Measurements from ENCODE around the gene COL4A2. TPM values are rescaled to one million over a fixed set of nuclear protein-coding genes. Genes with fewer than 3 reads are reported as not detected.

COL4A2 gene
- total RNA-seq, 8 experiments from 2014 or later, result 3.5 to 379 (median 30.2) TPM

- Histone ChIP-seq H3K4me1 (replicated peaks in 1 of 2) (peaks cover 9 to 10% of the 10 kb centered on the region in 2 donors), H3K4me3 (no peak overlapping the region), H3K27ac (no peak overlapping the region)
- in situ Hi-C loops (cut with MboI; ENCODE audit: low pct_unique_long_range_greater_than_20kb in 2 of 9, low sequenced_read_pairs in 9 of 9, unreplicated experiment in 9 of 9), result no loop called here
- no peak for ATAC-seq (replicated peaks in 6 of 8)
- WGBS, 10 experiments, result 80 to 95% (median 80%) methylated on average over 1 to 7 of the region's 17 CpGs; no CpG with 5 or more reads in 5 of the 10 experiments
Observed at GRCh38 chr13:110512198-110512740, 205.2 kb downstream of the COL4A2 start.

- H3K27ac ChIP-seq, result no peak overlapping the region
- H3K4me1 ChIP-seq (replicated peaks in 1 of 2), result no peaks in the 10 kb centered on the region
- in situ Hi-C loops (cut with MboI; ENCODE audit: low pct_unique_long_range_greater_than_20kb in 2 of 9, low sequenced_read_pairs in 9 of 9, unreplicated experiment in 9 of 9), result no loop called here
- no peak for ATAC-seq (replicated peaks in 6 of 8)
- 56 to 100% (median 86%) methylated on average over 1 to 4 of the region's 12 CpGs; no CpG with 5 or more reads in 4 of the 10 experiments for WGBS, 10 experiments
- H3K4me3 ChIP-seq, result no peak overlapping the region
Observed at GRCh38 chr13:110516500-110516899, 209.4 kb downstream of the COL4A2 start.

- peak in 1 of 8 experiments; percentile 40 for ATAC-seq (replicated peaks in 6 of 8)
- Histone ChIP-seq H3K4me3 (no peak overlapping the region), H3K4me1 (replicated peaks in 1 of 2) (no peaks in the 10 kb centered on the region), H3K27ac (no peak overlapping the region)
- WGBS, 10 experiments, result 20 to 87% (median 60%) methylated on average over 1 to 5 of the region's 7 CpGs; no CpG with 5 or more reads in 5 of the 10 experiments
- in situ Hi-C loops (cut with MboI; ENCODE audit: low pct_unique_long_range_greater_than_20kb in 2 of 9, low sequenced_read_pairs in 9 of 9, unreplicated experiment in 9 of 9), result no loop called here
Observed at GRCh38 chr13:110517505-110518225, 210.6 kb downstream of the COL4A2 start.

DNA sequence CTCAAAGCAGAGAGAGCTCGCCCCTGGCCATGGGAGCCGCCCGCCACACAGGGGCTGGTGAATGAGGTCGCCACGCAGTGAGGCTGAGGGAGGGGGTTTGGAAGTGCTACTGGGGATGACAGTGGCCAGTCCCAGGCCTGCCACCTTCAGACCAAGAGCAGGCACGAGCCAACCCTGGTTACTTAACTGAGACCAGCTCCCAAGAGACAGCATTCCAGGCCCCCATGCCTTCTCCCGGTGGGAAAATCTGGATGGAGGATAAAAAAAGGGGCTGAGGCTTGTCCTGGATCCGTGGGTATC is 211.1 kb downstream of the COL4A2 start:
- Histone ChIP-seq H3K4me3 (no peak overlapping the region), H3K4me1 (replicated peaks in 1 of 2) (no peaks in the 10 kb centered on the region), H3K27ac (no peak overlapping the region)
- ATAC-seq (replicated peaks in 6 of 8), result peak in 1 of 8 experiments; percentile 6
- in situ Hi-C loops (cut with MboI; ENCODE audit: low pct_unique_long_range_greater_than_20kb in 2 of 9, low sequenced_read_pairs in 9 of 9, unreplicated experiment in 9 of 9), result no loop called here
- WGBS, 10 experiments, result 70 to 71% methylated on average over 6 of the region's 8 CpGs; no CpG with 5 or more reads in 8 of the 10 experiments

DNA sequence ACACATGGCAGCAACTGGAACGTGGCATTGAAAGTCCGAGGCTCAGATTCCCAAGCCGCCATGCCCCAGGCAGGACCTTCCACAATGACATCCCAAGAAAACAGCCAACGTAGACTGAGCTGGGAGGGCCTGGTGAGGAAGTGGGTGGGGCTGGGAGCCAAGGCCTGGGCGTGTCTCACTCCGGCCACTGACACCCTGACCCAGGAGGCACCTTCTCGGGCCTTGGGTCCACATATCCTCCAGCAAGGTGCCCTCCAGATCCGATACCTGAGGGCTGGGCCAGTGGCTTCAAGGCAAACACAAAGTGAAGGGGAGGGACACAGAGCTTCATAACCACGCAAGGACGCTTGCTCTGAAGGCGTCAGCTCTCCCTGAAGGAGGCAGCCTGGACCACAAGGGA is 211.5 kb downstream of the COL4A2 start:
- in situ Hi-C loops (cut with MboI; ENCODE audit: low pct_unique_long_range_greater_than_20kb in 2 of 9, low sequenced_read_pairs in 9 of 9, unreplicated experiment in 9 of 9), result no loop called here
- WGBS, 10 experiments, result 60 to 100% (median 82%) methylated on average over 1 to 4 of the region's 11 CpGs; no CpG with 5 or more reads in 5 of the 10 experiments
- Histone ChIP-seq H3K4me3 (no peak overlapping the region), H3K27ac (no peak overlapping the region), H3K4me1 (replicated peaks in 1 of 2) (no peaks in the 10 kb centered on the region)
- peak in 2 of 8 experiments; percentile 6 to 66 for ATAC-seq (replicated peaks in 6 of 8)

DNA sequence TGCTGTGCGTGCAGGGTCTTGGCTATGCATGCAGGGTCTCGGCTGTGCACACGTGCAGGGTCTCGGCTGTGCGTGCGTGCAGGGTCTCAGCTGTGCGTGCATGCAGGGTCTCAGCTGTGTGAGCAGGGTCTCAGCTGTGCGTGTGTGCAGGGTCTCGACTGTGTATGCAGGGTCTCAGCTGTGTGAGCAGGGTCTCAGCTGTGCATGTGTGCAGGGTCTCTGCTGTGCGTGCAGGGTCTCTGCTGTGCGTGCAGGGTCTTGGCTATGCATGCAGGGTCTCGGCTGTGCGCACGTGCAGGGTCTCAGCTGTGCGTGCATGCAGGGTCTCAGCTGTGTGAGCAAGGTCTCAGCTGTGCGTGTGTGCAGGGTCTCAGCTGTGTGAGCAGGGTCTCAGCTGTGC is 212.0 kb downstream of the COL4A2 start:
- 97 to 100% (median 100%) methylated on average over 1 to 6 of the region's 16 CpGs; no CpG with 5 or more reads in 7 of the 10 experiments for WGBS, 10 experiments
- in situ Hi-C loops (cut with MboI; ENCODE audit: low pct_unique_long_range_greater_than_20kb in 2 of 9, low sequenced_read_pairs in 9 of 9, unreplicated experiment in 9 of 9), result no loop called here
- no peak overlapping the region for H3K27ac ChIP-seq
- no peaks in the 10 kb centered on the region for H3K4me1 ChIP-seq (replicated peaks in 1 of 2)
- no peak overlapping the region for H3K4me3 ChIP-seq
- ATAC-seq (replicated peaks in 6 of 8), result no peak

- no peak for ATAC-seq (replicated peaks in 6 of 8)
- Histone ChIP-seq H3K4me1 (replicated peaks in 1 of 2) (no peaks in the 10 kb centered on the region), H3K4me3 (no peak overlapping the region), H3K27ac (no peak overlapping the region)
- 77 to 80% methylated on average over 2 to 4 of the region's 7 CpGs; no CpG with 5 or more reads in 8 of the 10 experiments for WGBS, 10 experiments
- in situ Hi-C loops (cut with MboI; ENCODE audit: low pct_unique_long_range_greater_than_20kb in 2 of 9, low sequenced_read_pairs in 9 of 9, unreplicated experiment in 9 of 9), result no loop called here
Observed at GRCh38 chr13:110519506-110519905, 212.4 kb downstream of the COL4A2 start.

DNA sequence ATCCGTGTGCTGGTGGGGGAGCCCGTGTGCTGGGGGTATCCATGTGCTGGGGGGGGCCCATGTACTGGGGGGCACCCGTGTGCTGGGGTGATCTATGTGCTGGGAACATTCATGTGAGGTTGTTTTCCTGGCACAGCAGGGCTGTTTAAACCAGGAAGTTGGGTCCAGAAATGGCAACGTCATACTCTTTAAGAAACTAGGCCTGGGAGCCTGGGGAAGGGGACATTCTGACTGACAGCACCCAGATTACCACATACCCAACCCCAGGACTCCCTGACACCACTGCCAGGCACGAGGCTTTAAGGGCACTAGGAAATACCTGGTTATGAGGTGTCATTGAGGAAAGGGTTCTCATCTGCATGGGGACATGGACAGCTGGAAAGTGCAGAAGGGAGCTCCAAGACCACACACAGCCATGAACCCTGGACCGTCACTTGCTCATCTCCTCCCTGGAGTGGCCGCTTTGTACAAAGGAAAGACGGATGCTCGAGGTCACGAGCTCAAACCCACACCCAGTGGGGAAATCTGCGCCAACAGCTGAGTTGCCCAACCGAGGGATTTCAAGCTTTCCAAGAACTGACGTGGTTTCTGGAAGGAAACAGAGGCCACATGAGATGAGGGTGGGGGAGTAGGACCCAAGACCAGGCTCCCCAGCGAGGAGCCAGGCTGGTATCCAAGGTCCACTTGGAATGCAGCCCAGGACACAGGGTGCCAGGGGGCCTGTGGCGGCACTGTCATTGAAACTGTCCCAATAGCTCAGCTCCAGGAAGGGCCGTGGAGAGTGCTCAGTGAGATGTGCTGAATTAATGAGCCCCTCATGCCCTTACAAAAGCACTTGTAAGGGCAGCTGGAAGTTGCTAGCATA is 213.6 kb downstream of the COL4A2 start:
- WGBS, 10 experiments, result 17 to 100% (median 71%) methylated on average over 1 to 3 of the region's 16 CpGs; no CpG with 5 or more reads in 4 of the 10 experiments
- peak in 7 of 8 experiments; percentile 32 to 84 (median 47) for ATAC-seq (replicated peaks in 6 of 8)
- Histone ChIP-seq H3K27ac (no peak overlapping the region), H3K4me3 (no peak overlapping the region), H3K4me1 (replicated peaks in 1 of 2) (no peaks in the 10 kb centered on the region)
- in situ Hi-C loops (cut with MboI; ENCODE audit: low pct_unique_long_range_greater_than_20kb in 2 of 9, low sequenced_read_pairs in 9 of 9, unreplicated experiment in 9 of 9), result no loop called here

GRCh38 chr13:110521296-110521680 is 214.2 kb downstream of the COL4A2 start:
- WGBS, 10 experiments, result 21 to 93% (median 58%) methylated on average over 2 to 9 of the region's 10 CpGs; no CpG with 5 or more reads in 3 of the 10 experiments
- peak in 2 of 8 experiments; percentile 20 to 28 for ATAC-seq (replicated peaks in 6 of 8)

GRCh38 chr13:110521946-110522345 is 214.9 kb downstream of the COL4A2 start:
- 69 to 100% (median 100%) methylated on average over 1 to 4 of the region's 7 CpGs; no CpG with 5 or more reads in 4 of the 10 experiments for WGBS, 10 experiments
- in situ Hi-C loops (cut with MboI; ENCODE audit: low pct_unique_long_range_greater_than_20kb in 2 of 9, low sequenced_read_pairs in 9 of 9, unreplicated experiment in 9 of 9), result no loop called here
- H3K27ac ChIP-seq, result no peak overlapping the region
- H3K4me3 ChIP-seq, result no peak overlapping the region
- no peaks in the 10 kb centered on the region for H3K4me1 ChIP-seq (replicated peaks in 1 of 2)
- no peak for ATAC-seq (replicated peaks in 6 of 8)

More at GRCh38 chr13:110521296-110521680, 214.2 kb downstream of the COL4A2 start:
- no peak overlapping the region for H3K4me3 ChIP-seq
- H3K4me1 ChIP-seq (replicated peaks in 1 of 2), result no peaks in the 10 kb centered on the region
- in situ Hi-C loops (cut with MboI; ENCODE audit: low pct_unique_long_range_greater_than_20kb in 2 of 9, low sequenced_read_pairs in 9 of 9, unreplicated experiment in 9 of 9), result no loop called here
- no peak overlapping the region for H3K27ac ChIP-seq

DNA sequence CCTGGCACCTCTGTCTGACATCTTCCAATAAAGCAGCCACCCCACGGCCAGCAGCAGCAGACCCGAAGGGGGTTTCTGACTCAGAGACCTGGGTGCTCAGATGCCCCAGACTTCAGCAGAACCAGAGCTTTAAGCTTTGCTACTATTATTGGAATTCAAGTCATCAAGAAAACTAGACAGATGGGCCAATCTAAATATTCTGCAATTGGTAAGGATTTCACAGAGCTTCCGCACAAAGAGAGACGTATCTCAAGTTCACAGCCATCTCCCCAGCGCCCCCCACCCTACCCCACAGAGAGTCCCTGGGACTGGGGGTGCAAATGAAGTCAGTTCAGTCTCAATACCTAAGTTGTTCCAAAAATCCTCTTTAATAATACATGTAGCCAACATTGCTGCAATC is 215.6 kb downstream of the COL4A2 start:
- ATAC-seq (replicated peaks in 6 of 8), result no peak
- in situ Hi-C loops (cut with MboI; ENCODE audit: low pct_unique_long_range_greater_than_20kb in 2 of 9, low sequenced_read_pairs in 9 of 9, unreplicated experiment in 9 of 9), result no loop called here
- WGBS, 10 experiments, result 80 to 100% (median 92%) methylated on average over 1 to 4 of the region's 5 CpGs; no CpG with 5 or more reads in 3 of the 10 experiments

DNA sequence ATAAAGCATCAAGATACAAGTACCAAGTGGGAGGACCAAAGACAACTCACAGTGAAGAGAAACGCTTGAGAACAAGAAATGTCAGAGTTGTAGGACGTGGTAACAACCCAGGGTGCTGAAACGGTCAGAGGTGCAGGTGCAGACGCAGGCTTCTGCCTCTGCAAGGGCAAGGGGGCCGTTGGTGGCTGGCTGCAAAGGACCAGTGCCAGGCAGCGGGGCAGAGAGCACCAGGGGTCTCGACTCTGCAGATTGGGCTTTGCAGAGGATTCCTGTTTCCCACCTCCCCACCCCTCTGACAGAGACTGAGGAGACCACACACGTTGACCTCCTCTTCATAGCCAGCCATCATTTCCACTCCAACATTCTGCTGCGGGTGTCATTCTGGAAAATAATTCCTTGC is 216.1 kb downstream of the COL4A2 start:
- in situ Hi-C loops (cut with MboI; ENCODE audit: low pct_unique_long_range_greater_than_20kb in 2 of 9, low sequenced_read_pairs in 9 of 9, unreplicated experiment in 9 of 9), result no loop called here
- ATAC-seq (replicated peaks in 6 of 8), result no peak
- WGBS, 10 experiments, result 0 to 100% (median 80%) methylated on average over 1 to 5 of the region's 9 CpGs; no CpG with 5 or more reads in 2 of the 10 experiments
- H3K27ac ChIP-seq, result no peak overlapping the region
- H3K4me3 ChIP-seq, result no peak overlapping the region
- no peaks in the 10 kb centered on the region for H3K4me1 ChIP-seq (replicated peaks in 1 of 2)

More for the DNA sequence above, 215.6 kb downstream of the COL4A2 start:
- no peaks in the 10 kb centered on the region for H3K4me1 ChIP-seq (replicated peaks in 1 of 2)
- H3K27ac ChIP-seq, result no peak overlapping the region
- H3K4me3 ChIP-seq, result no peak overlapping the region
